Osteocyte (in vitro differentiated cells): ENCODE measurements around the gene GAMT. TPM values are rescaled to one million over a fixed set of nuclear protein-coding genes. Genes with fewer than 3 reads are reported as not detected.

Source experiments
- DNase-seq: peaks from one replicate; pipeline ENCODE4 v3.0.0; 2021; ENCODE audit warnings: mixed read lengths; ENCODE audit not compliant: unreplicated experiment; ENCODE audit errors: extremely low spot score
- H3K27ac Mint-ChIP-seq: one replicate; pipeline ENCODE4 v1.8.0; 2021; ENCODE audit warnings: mild to moderate bottlenecking, mixed read lengths; ENCODE audit not compliant: unreplicated experiment
- H3K27me3 Mint-ChIP-seq: one replicate; pipeline ENCODE4 v1.8.0; 2021; ENCODE audit warnings: mixed read lengths; ENCODE audit not compliant: unreplicated experiment
- H3K36me3 Mint-ChIP-seq: one replicate; pipeline ENCODE4 v1.8.0; 2021; ENCODE audit warnings: mixed read lengths; ENCODE audit not compliant: unreplicated experiment
- H3K4me1 Mint-ChIP-seq: one replicate; pipeline ENCODE4 v1.8.0; 2021; ENCODE audit warnings: mixed read lengths; ENCODE audit not compliant: unreplicated experiment
- H3K4me3 Mint-ChIP-seq: one replicate; pipeline ENCODE4 v1.8.0; 2021; ENCODE audit warnings: mild to moderate bottlenecking, moderate library complexity, mixed read lengths; ENCODE audit not compliant: unreplicated experiment
- H3K9me3 Mint-ChIP-seq: one replicate; pipeline ENCODE4 v1.8.0; 2021; ENCODE audit warnings: mixed read lengths; ENCODE audit not compliant: unreplicated experiment
- total RNA-seq: library from RNA; stranded (reverse); gene quantifications from 2 replicates; pipeline ENCODE4 v1.2.1, GENCODE V29; 2021
- TF ChIP-seq, protein P1 (sequence below): fragments of 200-600 bp; sonication (generic); IDR thresholded peaks from 2 replicates; pipeline ENCODE4 v1.5.0; 2021; ENCODE audit warnings: antibody characterized with exemption, mild to moderate bottlenecking, moderate library complexity

The GAMT gene
- total RNA-seq, 1 donor from 2014 or later: 35.3 TPM

- Mint-ChIP-seq H3K4me3 (peak overlapping the region; percentile 99), H3K9me3 (no peaks in the 10 kb centered on the region), H3K36me3 (peaks cover 24% of the 10 kb centered on the region), H3K27ac (peak overlapping the region; percentile 99), H3K27me3 (no peaks in the 10 kb centered on the region), H3K4me1 (peaks cover 25% of the 10 kb centered on the region)
- no peak for DNase-seq
- TF ChIP-seq, protein P1, sequence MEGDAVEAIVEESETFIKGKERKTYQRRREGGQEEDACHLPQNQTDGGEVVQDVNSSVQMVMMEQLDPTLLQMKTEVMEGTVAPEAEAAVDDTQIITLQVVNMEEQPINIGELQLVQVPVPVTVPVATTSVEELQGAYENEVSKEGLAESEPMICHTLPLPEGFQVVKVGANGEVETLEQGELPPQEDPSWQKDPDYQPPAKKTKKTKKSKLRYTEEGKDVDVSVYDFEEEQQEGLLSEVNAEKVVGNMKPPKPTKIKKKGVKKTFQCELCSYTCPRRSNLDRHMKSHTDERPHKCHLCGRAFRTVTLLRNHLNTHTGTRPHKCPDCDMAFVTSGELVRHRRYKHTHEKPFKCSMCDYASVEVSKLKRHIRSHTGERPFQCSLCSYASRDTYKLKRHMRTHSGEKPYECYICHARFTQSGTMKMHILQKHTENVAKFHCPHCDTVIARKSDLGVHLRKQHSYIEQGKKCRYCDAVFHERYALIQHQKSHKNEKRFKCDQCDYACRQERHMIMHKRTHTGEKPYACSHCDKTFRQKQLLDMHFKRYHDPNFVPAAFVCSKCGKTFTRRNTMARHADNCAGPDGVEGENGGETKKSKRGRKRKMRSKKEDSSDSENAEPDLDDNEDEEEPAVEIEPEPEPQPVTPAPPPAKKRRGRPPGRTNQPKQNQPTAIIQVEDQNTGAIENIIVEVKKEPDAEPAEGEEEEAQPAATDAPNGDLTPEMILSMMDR: no peak
These were observed 36.3 kb upstream of the GAMT start for GRCh38 chr19:1437609-1438008.

DNA sequence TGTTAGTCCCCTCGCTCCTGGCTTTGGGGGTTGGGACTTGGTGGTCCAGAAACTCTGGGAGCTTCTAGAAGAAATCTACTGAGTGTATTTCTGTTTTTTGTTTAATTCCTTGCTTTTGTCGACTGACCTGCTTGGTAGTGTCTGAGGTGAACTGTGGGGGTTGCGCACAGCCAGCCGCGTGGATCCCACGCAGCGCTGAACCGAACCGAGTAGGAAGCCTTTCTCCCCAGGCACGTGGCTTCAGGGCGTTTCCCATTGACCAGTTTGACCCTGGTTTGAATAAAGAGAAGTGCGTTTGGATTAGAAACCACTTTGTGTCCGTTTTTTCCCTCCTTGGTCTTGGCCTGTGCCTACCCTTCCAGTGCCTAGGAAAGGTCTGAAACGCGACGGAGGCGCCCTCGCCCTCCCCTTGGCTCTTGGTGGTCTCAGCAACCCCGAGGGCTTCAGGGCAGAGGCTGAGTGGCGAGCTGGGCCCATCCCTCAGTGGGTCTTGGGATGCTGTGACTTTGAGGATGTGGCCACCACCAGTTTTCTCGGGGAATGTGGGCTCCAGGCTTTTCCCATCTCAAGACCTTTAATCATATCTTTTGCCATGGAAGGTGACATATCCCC lies 34.1 kb upstream of the GAMT start:
- no peak for DNase-seq
- no peaks in the 10 kb centered on the region for H3K27me3 Mint-ChIP-seq
- H3K27ac Mint-ChIP-seq: no peak overlapping the region
- H3K36me3 Mint-ChIP-seq: peaks cover 10% of the 10 kb centered on the region
- TF ChIP-seq, protein P1: no peak
- peaks cover 20% of the 10 kb centered on the region for H3K4me1 Mint-ChIP-seq
- H3K4me3 Mint-ChIP-seq: no peak overlapping the region
- no peaks in the 10 kb centered on the region for H3K9me3 Mint-ChIP-seq

GRCh38 chr19:1434577-1435060 lies 33.3 kb upstream of the GAMT start:
- no peak for DNase-seq
- Mint-ChIP-seq H3K9me3 (no peaks in the 10 kb centered on the region), H3K27me3 (no peaks in the 10 kb centered on the region), H3K27ac (no peak overlapping the region), H3K36me3 (peaks cover 6% of the 10 kb centered on the region), H3K4me3 (no peak overlapping the region), H3K4me1 (peaks cover 14% of the 10 kb centered on the region)
- TF ChIP-seq, protein P1: no peak

DNA sequence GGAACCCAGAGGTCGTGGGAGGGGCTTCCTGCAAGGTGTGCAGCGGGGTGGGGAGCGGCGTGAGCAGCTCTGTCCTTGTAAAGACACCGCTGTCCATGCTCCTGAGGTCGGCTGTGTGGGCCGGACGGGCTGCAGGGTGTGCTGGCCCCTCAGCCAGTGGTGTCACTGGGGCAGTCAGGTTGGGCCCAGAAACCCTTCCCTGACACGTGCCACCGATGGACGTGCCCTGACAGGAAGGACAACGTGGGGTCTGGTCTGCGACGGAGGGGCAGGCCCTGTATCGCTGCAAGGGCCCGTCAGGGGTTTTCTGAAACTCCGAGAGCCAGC lies 32.7 kb upstream of the GAMT start:
- H3K4me3 Mint-ChIP-seq: no peak overlapping the region
- no peaks in the 10 kb centered on the region for H3K27me3 Mint-ChIP-seq
- peaks cover 10% of the 10 kb centered on the region for H3K4me1 Mint-ChIP-seq
- no peaks in the 10 kb centered on the region for H3K9me3 Mint-ChIP-seq
- TF ChIP-seq, protein P1: no peak
- no peak for DNase-seq
- H3K36me3 Mint-ChIP-seq: peaks cover 6% of the 10 kb centered on the region
- no peak overlapping the region for H3K27ac Mint-ChIP-seq

DNA sequence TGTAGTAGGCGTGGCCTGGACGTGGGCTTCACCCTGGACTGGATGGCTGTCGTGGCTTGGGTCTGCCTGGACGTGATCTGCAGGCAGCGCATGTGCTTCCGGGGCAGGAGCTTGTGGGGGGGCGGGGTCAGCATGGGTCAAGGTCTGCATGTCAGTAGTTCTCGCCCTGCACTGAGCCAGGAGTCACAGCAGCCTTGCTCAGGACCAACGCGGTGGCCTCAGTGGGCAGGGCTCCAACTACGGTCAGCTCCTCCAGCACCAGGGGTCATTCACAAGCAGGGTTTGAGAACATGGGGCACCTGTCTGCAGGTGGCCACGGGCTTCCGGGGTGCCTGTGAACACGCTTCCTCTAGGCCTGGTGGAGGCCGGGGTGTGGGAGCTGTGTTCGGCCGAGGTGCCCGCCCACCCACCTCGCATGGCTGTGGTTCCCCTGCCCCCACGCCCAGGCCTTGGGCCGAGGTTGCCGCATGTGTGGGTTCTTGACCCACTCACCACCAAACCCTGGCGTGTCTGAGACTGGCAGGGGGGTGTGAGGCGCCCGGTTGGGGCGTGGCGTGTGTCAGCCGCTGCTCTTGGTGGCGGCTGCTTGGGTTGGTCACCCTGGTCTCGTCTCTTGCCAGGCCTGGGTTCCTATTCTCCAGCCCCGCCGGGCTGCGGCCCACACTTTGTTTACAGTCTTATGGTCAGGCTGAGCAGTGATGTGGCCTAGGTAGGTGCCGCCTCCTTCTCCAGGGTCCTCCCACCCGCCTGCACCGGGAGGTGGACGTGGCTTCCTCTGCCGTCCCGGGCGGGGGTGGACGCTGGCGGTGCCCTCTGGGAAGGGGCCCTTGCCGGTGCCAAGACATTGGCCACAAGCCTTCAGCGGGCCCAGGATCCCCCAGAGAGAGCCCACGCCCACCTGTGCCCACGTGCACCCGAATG lies 32.0 kb upstream of the GAMT start:
- no peaks in the 10 kb centered on the region for H3K9me3 Mint-ChIP-seq
- peaks cover 6% of the 10 kb centered on the region for H3K36me3 Mint-ChIP-seq
- H3K27me3 Mint-ChIP-seq: no peaks in the 10 kb centered on the region
- H3K27ac Mint-ChIP-seq: no peak overlapping the region
- H3K4me3 Mint-ChIP-seq: no peak overlapping the region
- peaks cover 8% of the 10 kb centered on the region for H3K4me1 Mint-ChIP-seq
- TF ChIP-seq, protein P1: no peak
- no peak for DNase-seq
